GM10266 (cell line): ENCODE measurements around the gene DPYSL3.

Source experiments
- DNase-seq: peaks from one replicate; pipeline ENCODE4 v3.0.0; 2012; ENCODE audit errors: extremely low spot score
- TF ChIP-seq, protein P1 (sequence below): IDR thresholded peaks from 2 replicates; pipeline ENCODE4 v1.5.1; 2012; ENCODE audit warnings: mild to moderate bottlenecking, low read depth; ENCODE audit not compliant: control insufficient read depth, insufficient read depth; ENCODE audit errors: missing control alignments

Gene DPYSL3

DNA sequence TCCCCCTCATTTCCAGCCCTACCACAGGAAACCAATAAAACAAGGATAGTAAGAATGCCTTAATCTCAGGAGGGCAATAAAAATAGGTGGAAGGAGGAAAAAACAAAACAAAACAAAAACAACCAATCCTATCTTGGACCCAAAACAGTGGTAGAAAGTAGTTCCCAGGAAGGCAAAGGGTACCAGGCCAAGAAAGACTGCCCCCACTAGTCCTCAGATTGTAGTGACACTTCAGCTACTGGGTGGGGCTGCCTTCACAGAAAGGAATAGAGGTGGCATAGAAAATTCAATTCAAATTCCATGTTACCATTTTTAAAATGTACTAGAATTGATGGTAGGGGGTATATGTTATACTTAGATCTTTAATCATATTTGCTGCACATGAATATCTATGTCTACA lies 59.3 kb downstream of the DPYSL3 start:
- DNase-seq: no peak
- TF ChIP-seq, protein P1, sequence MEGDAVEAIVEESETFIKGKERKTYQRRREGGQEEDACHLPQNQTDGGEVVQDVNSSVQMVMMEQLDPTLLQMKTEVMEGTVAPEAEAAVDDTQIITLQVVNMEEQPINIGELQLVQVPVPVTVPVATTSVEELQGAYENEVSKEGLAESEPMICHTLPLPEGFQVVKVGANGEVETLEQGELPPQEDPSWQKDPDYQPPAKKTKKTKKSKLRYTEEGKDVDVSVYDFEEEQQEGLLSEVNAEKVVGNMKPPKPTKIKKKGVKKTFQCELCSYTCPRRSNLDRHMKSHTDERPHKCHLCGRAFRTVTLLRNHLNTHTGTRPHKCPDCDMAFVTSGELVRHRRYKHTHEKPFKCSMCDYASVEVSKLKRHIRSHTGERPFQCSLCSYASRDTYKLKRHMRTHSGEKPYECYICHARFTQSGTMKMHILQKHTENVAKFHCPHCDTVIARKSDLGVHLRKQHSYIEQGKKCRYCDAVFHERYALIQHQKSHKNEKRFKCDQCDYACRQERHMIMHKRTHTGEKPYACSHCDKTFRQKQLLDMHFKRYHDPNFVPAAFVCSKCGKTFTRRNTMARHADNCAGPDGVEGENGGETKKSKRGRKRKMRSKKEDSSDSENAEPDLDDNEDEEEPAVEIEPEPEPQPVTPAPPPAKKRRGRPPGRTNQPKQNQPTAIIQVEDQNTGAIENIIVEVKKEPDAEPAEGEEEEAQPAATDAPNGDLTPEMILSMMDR: no peak

DNA sequence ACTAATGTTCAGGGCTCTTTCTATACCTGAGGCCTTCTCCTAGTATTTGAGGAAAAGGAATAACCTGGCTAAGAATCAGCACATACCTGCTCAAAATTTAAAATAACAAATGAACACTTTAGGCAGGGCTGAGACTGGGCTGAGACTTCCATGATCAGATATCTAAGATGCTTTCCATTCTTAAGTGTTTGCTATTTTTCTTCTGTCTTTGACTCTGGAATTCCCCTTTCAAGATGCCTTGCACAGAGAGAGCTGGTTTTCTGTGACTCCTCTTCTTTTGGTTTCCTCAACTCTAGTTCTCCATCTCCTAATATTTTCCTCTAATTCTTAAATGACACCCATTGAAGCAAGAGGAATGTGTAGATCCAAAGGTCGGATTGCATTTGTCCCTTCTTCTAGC lies 61.1 kb downstream of the DPYSL3 start:
- TF ChIP-seq, protein P1: no peak
- no peak for DNase-seq

DNA sequence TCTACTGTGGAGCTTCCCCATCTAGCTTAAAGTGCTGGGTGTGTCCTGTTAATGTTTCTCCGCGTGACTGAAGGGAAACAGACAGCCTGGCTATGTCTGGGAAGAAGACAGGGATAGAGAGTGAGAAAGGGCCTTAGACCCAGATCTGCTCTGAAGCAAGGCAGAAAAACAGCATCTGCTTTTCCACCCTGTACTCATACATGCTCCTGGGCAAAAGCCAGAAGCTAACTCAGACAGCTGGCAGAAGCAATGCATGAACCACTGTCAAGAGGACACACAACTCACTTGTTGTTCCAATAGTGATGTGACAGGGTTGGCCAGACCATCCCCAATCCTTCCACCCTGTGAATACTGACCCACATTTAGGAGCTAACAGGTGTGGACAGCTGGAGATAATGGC lies 63.3 kb downstream of the DPYSL3 start:
- DNase-seq: no peak
- TF ChIP-seq, protein P1: no peak

DNA sequence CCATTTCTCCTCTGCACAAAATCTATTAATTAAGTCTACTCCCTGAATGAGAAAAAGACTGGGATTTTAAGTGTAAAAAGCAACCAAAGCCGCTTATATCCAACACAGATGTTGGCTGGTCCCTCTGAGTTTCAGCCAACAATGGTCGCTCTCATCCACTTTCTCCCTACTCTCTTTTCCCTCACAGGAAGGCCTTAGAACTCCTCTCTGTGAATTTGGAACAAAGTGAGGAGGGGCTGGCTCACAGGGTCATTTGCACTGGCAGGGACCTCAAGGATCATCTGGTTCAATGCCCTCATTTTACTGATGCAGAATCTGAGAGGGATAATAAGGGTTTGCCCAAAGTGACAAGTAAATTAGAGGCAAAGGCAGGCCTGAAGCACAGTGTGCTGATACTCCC lies 64.0 kb downstream of the DPYSL3 start:
- TF ChIP-seq, protein P1: no peak
- DNase-seq: no peak

DNA sequence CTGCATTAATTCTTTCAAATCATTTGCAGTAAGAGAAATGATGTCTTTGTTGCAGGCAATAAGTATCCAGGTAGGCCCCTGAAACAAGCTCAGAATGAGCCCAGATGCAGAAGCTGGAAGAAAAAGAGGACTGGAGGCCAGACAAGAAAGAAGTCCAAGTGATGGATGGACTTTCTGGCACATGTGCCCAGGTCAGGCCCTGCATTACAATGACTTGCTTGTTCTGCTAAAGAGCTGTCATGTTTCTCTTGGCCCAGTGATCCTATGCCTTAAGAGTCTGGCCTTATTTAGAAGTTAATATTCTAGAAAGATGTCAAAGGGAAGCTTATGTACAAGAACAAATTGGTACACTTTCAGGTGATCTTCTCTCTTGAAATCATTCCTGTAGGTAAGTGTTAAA lies 64.8 kb downstream of the DPYSL3 start:
- DNase-seq: no peak
- TF ChIP-seq, protein P1: no peak

DNA sequence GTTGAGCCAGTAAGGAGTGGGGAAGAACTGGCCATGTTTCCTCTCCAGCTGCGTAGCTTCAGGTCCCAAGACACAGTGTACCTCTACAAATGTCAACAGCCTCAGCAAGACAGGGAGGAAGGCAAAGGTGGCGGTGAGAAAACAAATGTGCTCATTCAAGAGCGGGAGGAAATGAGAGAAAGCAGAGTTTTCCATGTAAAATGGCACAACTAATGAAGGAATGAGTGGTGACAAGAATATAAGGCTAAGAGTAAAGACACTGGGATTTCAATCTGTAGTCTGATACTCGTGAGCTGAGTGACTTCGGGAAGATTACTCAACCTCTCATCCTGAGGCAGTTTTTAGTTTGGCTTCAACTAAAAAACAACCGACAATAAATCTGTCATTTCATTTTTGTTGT lies 67.6 kb downstream of the DPYSL3 start:
- no peak for DNase-seq
- TF ChIP-seq, protein P1: no peak

DNA sequence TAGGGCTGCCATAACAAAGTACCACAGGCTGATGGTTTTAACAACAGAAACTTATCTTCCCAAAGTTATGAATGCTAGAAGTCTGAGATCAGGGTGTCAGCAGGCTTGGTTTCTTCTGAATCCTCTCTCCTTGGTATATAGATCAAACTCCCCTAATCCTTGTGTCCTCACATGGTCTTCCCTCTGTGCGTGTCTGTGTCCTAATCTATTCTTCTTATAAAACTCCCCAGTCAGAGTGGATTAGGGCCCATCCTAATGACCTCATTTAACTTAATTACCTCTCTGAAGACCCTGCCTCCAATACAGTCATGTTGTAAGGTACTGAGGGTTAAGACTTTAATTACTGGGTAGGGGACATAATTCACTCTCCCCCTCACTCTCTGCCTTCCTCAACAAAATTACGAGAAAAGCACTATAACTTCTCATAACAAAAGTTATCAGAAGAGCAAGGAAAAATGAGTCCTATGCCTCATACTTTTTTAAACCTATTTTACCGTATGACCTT lies 68.6 kb downstream of the DPYSL3 start:
- no peak for DNase-seq
- TF ChIP-seq, protein P1: no peak
